Thyroid gland (tissue), 4 donors: ENCODE results near the gene CABLES2. TPM values are rescaled to one million over a fixed set of nuclear protein-coding genes. Genes with fewer than 3 reads are reported as not detected.
A peak's percentile ranks its signal among the peaks of the same experiment; 100 is the strongest.

Source experiments
- DNase-seq, 2 donors: peaks; one replicate each; pipeline ENCODE4 v3.0.0-alpha.2; 2019
- H3K27ac ChIP-seq, 3 donors: fragments of 200-600 bp; sonication (generic); 1 replicate in 2 of 3; 2 replicates in 1 of 3; pipeline ENCODE4 v1.5.1; 2016 to 2019; ENCODE audit warnings: mild to moderate bottlenecking in 1 of 3, moderate library complexity in 1 of 3
- H3K27me3 ChIP-seq: fragments of 200-600 bp; sonication (generic); one replicate; pipeline ENCODE4 v1.5.1; 2019
- H3K36me3 ChIP-seq, 2 donors: fragments of 200-600 bp; sonication (generic); one replicate each; pipeline ENCODE4 v1.5.1; 2016 to 2019
- H3K4me1 ChIP-seq, 2 donors: fragments of 200-600 bp; sonication (generic); one replicate each; pipeline ENCODE4 v1.5.1; 2017 to 2019
- H3K4me3 ChIP-seq, 3 donors: fragments of 200-600 bp; sonication (generic); replicated peaks in 1 of 3; 1 replicate in 2 of 3; 2 replicates in 1 of 3; pipeline ENCODE4 v1.5.1; 2016; ENCODE audit warnings: mild to moderate bottlenecking in 1 of 3
- H3K9me3 ChIP-seq: fragments of 200-600 bp; sonication (generic); one replicate; pipeline ENCODE4 v1.5.1; 2017
- POLR2A ChIP-seq, 2 donors: fragments of 450-650 bp; IDR thresholded peaks; one replicate each; pipeline ENCODE4 v1.6.1; 2017; ENCODE audit warnings: antibody characterized with exemption in 2 of 2, mild to moderate bottlenecking in 2 of 2, moderate library complexity in 1 of 2
- WGBS, 2 donors: methylation state at CpG; one replicate each; pipeline ENCODE4 v1.1.5; 2017; 5-methylcytosine and 5-hydroxymethylcytosine counted together
- intact Hi-C: fragments of 100-400 bp; cut with DNase I; formaldehyde crosslinking; loops from one replicate; pipeline ENCODE4 v1.15.1; 2023
- total RNA-seq, 4 donors: library from RNA; depleted of rRNA; stranded (reverse); fragments of >200 nt; gene quantifications; one replicate each; pipeline ENCODE4 v1.2.3, GENCODE V29; 2016
- TF ChIP-seq, protein P1 (sequence below), 6 experiments: fragments of 200-600 bp in 3 of 6; fragments of 450-650 bp in 3 of 6; sonication (generic) in 3 of 6; IDR thresholded peaks; one replicate each; pipeline ENCODE4 v1.5.1; 2016 to 2019; ENCODE audit warnings: antibody characterized with exemption in 6 of 6, mild to moderate bottlenecking in 2 of 6, inconsistent platforms in 1 of 6, moderate library complexity in 1 of 6

The CABLES2 gene
- total RNA-seq, 4 donors from 2014 or later, result 5.8 to 8.5 (median 7.7) TPM

DNA sequence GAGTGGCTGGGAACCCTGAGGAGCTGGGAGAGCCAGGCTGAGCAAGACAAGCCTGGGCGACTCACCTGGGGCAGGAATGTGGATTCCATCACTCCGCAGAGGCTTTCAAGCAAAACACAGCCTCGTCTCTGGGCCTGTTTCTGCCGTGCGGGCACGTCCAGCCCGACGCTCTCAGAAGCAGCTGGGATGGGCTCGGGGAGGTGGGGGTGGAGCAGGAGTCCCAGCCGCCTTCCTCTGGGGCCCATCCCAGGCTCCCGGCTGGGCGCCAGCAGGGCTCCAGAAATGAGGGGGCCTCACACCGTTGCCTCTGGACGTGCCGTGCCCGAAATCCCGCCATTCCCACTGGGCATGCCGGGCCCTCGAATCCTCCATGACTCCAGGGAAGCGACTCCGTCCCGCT, 28.9 kb downstream of the CABLES2 start:
- Histone ChIP-seq H3K4me1 (peaks cover 37 to 71% of the 10 kb centered on the region in 2 donors), H3K27ac (peak overlapping the region; percentile 64 to 83 (median 74)), H3K4me3 (no peak overlapping the region), H3K36me3 (no peaks in the 10 kb centered on the region), H3K9me3 (no peaks in the 10 kb centered on the region), H3K27me3 (no peaks in the 10 kb centered on the region)
- WGBS, 2 donors, result 23 to 86% methylated on average over 4 to 13 of the region's 22 CpGs
- TF ChIP-seq, protein P1, sequence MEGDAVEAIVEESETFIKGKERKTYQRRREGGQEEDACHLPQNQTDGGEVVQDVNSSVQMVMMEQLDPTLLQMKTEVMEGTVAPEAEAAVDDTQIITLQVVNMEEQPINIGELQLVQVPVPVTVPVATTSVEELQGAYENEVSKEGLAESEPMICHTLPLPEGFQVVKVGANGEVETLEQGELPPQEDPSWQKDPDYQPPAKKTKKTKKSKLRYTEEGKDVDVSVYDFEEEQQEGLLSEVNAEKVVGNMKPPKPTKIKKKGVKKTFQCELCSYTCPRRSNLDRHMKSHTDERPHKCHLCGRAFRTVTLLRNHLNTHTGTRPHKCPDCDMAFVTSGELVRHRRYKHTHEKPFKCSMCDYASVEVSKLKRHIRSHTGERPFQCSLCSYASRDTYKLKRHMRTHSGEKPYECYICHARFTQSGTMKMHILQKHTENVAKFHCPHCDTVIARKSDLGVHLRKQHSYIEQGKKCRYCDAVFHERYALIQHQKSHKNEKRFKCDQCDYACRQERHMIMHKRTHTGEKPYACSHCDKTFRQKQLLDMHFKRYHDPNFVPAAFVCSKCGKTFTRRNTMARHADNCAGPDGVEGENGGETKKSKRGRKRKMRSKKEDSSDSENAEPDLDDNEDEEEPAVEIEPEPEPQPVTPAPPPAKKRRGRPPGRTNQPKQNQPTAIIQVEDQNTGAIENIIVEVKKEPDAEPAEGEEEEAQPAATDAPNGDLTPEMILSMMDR (IDR thresholded peaks at IDR 0.05), result no peak
- no peak for TF ChIP-seq POLR2A (IDR thresholded peaks at IDR 0.05)
- peak; percentile 71 to 81 for DNase-seq
- intact Hi-C loops, result no loop called here

DNA sequence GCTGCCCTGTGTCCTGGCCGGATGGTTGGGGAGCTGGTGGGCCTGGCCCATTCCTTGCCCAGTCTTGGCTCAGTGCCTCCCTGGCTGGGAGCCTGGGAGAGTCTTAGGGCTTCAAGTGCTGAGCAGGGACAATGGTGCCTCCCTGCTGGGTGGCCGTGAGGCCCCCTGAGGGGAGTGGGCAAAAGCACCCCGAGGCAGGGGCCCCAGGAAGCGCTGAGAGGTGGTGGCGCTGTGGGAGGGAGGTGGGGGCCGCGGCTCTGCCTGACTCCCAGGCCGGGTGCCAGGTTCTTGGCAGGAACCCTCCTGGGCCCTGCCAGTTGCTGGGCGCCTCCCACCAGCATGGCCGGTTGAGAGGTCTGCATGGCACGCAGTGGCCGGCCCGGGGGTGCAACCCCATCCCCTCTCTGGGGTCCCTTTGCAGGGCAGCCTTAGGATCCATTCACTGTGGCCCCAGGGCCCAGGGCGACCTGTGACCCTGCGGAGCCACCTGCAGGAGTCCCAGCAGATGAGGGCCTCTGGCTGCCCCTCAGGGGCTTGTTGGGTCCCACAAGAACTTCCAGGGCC, 29.4 kb downstream of the CABLES2 start:
- Histone ChIP-seq H3K9me3 (no peaks in the 10 kb centered on the region), H3K36me3 (no peaks in the 10 kb centered on the region), H3K4me3 (no peak overlapping the region), H3K27ac (peak overlapping the region; percentile 64 to 83 (median 74)), H3K4me1 (peaks cover 37 to 71% of the 10 kb centered on the region in 2 donors), H3K27me3 (no peaks in the 10 kb centered on the region)
- DNase-seq, result peak; percentile 89 to 90
- TF ChIP-seq POLR2A (IDR thresholded peaks at IDR 0.05), result no peak
- TF ChIP-seq, protein P1 (IDR thresholded peaks at IDR 0.05), result peak in 1 of 6 experiments; percentile 11
- intact Hi-C loops, result no loop called here
- 83% methylated on average over 2 of the region's 15 CpGs; no CpG with 5 or more reads in 1 of the 2 donors for WGBS, 2 donors

DNA sequence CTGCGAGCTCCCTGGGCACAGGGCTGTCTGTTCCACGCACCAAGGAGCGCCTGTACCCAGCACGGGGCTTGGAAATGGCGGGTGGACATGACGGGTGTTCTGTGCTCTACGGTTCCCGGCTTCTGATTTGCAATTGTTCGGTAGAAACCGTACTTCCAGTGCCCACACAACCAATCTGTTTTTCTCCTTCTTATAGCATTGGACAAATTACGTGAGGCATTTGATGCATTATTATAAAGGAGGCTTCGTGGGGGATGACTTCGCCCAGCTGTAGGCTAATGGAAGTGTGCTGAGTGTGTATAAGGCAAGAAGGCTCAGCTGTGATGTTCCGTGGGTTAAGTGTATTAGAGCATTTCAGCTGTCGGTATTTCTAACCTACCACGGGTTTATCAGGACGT, 30.0 kb downstream of the CABLES2 start:
- intact Hi-C loops, result no loop called here

DNA sequence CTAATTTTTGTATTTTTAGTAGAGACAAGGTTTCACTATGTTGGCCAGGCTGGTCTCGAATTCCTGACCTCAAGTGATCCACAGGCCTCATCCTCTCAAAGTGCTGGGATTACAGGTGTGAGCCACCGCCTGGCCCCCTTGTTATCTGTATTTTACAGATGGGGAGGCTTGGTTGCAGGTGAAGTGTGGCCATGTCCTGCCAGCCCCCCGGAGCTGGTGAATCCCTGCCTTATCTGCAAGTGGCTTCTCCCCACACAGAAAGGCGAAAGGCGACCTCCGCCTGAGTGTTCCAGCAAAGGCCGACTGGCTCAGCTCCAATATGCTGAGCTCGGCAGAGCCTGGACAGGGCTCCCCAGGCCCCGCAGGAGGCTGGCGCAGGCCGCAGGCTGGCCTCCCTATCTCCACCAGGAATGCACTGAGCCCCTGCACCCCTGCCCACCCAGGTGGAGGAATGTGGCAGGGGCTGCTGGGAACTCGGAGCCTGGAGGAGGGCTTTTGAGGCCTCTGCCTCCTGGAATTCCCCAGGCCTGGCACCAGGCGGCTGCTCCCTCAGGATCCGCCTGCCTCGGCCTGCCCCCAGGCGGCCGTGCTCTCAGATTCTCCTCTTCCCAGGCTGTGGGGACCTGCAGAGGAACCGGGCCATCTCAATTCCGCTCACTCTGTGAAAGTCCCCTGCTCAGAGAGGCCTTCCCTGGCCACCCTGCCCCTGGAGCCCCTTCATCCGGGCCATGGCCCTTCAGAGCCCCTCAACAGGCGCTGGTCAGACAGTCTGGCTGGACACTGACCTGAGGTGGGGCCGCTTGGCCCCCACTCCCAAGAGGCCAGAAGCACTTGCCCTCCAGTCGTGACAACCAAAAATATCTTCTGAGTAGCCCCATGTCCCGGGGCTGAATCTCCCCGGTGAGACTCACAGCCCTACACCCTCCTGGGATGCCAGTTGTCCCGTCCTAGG, 30.7 kb downstream of the CABLES2 start:
- TF ChIP-seq, protein P1 (IDR thresholded peaks at IDR 0.05), result peak in 4 of 6 experiments; percentile 33 to 44 (median 42)
- no peak for TF ChIP-seq POLR2A (IDR thresholded peaks at IDR 0.05)
- Histone ChIP-seq H3K27ac (peak overlapping the region; percentile 20 to 64 (median 32)), H3K27me3 (no peaks in the 10 kb centered on the region), H3K9me3 (no peaks in the 10 kb centered on the region), H3K4me3 (no peak overlapping the region), H3K4me1 (peaks cover 38 to 69% of the 10 kb centered on the region in 2 donors), H3K36me3 (no peaks in the 10 kb centered on the region)
- intact Hi-C loops, result no loop called here
- peak; percentile 70 to 73 for DNase-seq
- WGBS, 2 donors, result 55 to 63% methylated on average over 14 to 19 of the region's 26 CpGs

More for the DNA sequence above, 30.0 kb downstream of the CABLES2 start:
- peaks cover 37 to 66% of the 10 kb centered on the region in 2 donors for H3K4me1 ChIP-seq
- H3K36me3 ChIP-seq, result no peaks in the 10 kb centered on the region
- TF ChIP-seq, protein P1 (IDR thresholded peaks at IDR 0.05), result no peak
- TF ChIP-seq POLR2A (IDR thresholded peaks at IDR 0.05), result no peak
- H3K9me3 ChIP-seq, result no peaks in the 10 kb centered on the region
- no peaks in the 10 kb centered on the region for H3K27me3 ChIP-seq
- no peak overlapping the region for H3K4me3 ChIP-seq
- 78 to 79% methylated on average over 17 of the region's 17 CpGs for WGBS, 2 donors
- no peak for DNase-seq
- H3K27ac ChIP-seq, result peak overlapping the region; percentile 64 to 83 (median 74)
